GM12891 (cell line): ENCODE measurements around the gene RBFOX2.

ENCODE experiments used
- POLR2A ChIP-seq: IDR thresholded peaks from 2 replicates; pipeline ENCODE4 v1.6.1; 2011; ENCODE audit warnings: low read depth, low read length, control low read depth
- POLR2AphosphoS5 ChIP-seq: IDR thresholded peaks from 2 replicates; pipeline ENCODE4 v1.6.1; 2011; ENCODE audit warnings: low read depth, low read length, control low read depth
- TAF1 ChIP-seq: IDR thresholded peaks from 2 replicates; pipeline ENCODE4 v1.6.1; 2011; ENCODE audit warnings: low read depth, low read length, control low read depth

- TF ChIP-seq POLR2AphosphoS5 (no peak), POLR2A (no peak), TAF1 (no peak)
These were observed 25.8 kb downstream of the RBFOX2 start for GRCh38 chr22:36002718-36003260.
